ENCODE measurements around the gene PAPSS2. TPM values are rescaled to one million over a fixed set of nuclear protein-coding genes. Genes with fewer than 3 reads are reported as not detected.

Gene PAPSS2
- total and polyA plus RNA-seq, 2 donors from 2014 or later = 23.5 to 84.2 TPM

DNA sequence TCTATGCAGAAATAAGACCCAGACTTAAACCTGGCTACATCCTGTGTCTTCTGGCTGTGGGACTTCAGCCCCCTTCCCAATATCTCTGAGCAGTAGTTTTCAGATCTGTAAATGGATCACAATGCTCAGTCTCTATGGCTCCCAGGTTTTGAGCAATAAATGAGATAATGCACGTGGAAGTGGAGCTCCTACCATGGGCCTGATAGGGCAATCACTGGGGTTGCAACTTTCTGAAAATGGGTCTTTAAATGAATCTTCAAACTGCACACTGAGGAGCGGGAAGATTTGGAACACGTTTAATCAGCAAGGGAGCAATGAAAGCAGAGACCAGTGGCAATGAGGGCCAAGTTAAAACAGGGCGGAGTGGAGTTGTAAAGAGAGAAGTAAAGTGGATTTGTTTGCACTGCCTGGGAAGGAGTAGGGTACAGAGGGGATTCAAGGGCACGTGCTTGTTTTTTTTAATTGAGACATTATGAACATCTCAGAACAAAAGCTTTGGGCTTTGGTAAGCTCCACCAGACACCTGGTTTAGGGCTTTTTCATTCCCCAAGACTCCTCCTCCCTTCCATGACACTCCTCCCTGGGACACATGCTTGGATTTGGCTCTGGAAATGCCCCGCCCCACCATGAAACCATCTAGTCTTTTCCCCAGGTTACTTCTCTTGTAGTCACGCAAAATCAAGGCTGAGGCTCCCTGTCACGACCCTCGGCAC lies 42.7 kb downstream of the PAPSS2 start:
- Histone ChIP-seq H3K9ac (ENCODE audit: low read length in 3 of 3) (no peak overlapping the region), H3K27ac (ENCODE audit: low read depth in 2 of 2, low read length in 2 of 2) (no peak overlapping the region), H3K36me3 (ENCODE audit: control insufficient read depth in 2 of 3, insufficient read depth in 3 of 3, low read length in 3 of 3) (no peaks in the 10 kb centered on the region), H3K27me3 (ENCODE audit: control insufficient read depth, insufficient read depth, low read length) (no peaks in the 10 kb centered on the region), H3K9me3 (ENCODE audit: control insufficient read depth in 2 of 3, insufficient read depth in 1 of 3, low read length in 3 of 3) (no peaks in the 10 kb centered on the region), H3K4me3 (ENCODE audit: low read length in 3 of 3) (no peak overlapping the region), H3K4me1 (ENCODE audit: control insufficient read depth in 2 of 3, insufficient read depth in 2 of 3, low read depth in 1 of 3, low read length in 3 of 3) (peaks cover 0 to 3% (median 2%) of the 10 kb centered on the region in 3 donors)
- TF ChIP-seq, protein P1, sequence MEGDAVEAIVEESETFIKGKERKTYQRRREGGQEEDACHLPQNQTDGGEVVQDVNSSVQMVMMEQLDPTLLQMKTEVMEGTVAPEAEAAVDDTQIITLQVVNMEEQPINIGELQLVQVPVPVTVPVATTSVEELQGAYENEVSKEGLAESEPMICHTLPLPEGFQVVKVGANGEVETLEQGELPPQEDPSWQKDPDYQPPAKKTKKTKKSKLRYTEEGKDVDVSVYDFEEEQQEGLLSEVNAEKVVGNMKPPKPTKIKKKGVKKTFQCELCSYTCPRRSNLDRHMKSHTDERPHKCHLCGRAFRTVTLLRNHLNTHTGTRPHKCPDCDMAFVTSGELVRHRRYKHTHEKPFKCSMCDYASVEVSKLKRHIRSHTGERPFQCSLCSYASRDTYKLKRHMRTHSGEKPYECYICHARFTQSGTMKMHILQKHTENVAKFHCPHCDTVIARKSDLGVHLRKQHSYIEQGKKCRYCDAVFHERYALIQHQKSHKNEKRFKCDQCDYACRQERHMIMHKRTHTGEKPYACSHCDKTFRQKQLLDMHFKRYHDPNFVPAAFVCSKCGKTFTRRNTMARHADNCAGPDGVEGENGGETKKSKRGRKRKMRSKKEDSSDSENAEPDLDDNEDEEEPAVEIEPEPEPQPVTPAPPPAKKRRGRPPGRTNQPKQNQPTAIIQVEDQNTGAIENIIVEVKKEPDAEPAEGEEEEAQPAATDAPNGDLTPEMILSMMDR (IDR thresholded peaks at IDR 0.05; ENCODE audit: borderline replicate concordance, extremely low read depth, insufficient read depth) = no peak
- FAIRE-seq (no peak), DNase-seq (no peak)
- intact Hi-C loops (cut with DNase I) = no loop called here

DNA sequence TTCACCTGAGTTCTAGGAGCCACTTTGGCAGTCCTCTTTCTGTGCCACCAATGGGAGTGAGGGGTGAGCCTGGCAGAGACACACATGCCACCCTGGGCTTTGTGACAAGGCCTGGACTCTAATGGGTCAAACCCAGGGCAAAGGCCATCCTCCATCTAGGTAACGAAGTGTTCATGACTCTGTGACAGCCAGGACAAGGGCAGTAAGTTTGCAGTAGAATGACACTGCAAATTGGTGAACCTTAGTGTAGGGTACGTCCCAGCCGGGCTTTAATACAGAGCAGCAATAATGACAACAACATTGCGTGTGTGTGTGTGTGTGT lies 43.3 kb downstream of the PAPSS2 start:
- TF ChIP-seq, protein P1 (IDR thresholded peaks at IDR 0.05; ENCODE audit: borderline replicate concordance, extremely low read depth, insufficient read depth) = no peak
- Histone ChIP-seq H3K36me3 (ENCODE audit: control insufficient read depth in 2 of 3, insufficient read depth in 3 of 3, low read length in 3 of 3) (no peaks in the 10 kb centered on the region), H3K9ac (ENCODE audit: low read length in 3 of 3) (no peak overlapping the region), H3K4me3 (ENCODE audit: low read length in 3 of 3) (no peak overlapping the region), H3K9me3 (ENCODE audit: control insufficient read depth in 2 of 3, insufficient read depth in 1 of 3, low read length in 3 of 3) (no peaks in the 10 kb centered on the region), H3K27ac (ENCODE audit: low read depth in 2 of 2, low read length in 2 of 2) (no peak overlapping the region), H3K4me1 (ENCODE audit: control insufficient read depth in 2 of 3, insufficient read depth in 2 of 3, low read depth in 1 of 3, low read length in 3 of 3) (peaks cover 0 to 3% (median 2%) of the 10 kb centered on the region in 3 donors), H3K27me3 (ENCODE audit: control insufficient read depth, insufficient read depth, low read length) (no peaks in the 10 kb centered on the region)
- intact Hi-C loops (cut with DNase I) = no loop called here
- DNase-seq = no peak
- FAIRE-seq = no peak

DNA sequence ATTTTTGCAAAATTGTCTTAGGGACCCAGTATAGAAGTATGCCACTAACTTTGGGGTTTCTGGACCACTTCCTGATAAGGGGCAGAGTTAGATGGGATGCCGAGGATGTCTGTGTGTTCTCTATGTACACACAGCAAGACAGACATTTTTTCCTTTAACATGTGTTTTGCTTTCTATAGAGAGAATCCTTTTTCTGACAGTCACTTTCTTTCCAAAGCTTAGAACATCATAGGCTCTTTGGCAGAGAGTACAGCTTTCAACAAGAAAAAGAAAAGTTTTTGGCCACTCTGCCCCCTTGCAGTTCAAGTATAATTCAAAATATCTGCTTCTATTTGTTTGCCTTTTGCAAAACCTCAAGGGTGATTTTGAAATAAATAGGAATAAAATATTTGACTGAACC lies 44.1 kb downstream of the PAPSS2 start:
- no peak for DNase-seq
- Histone ChIP-seq H3K27ac (ENCODE audit: low read depth in 2 of 2, low read length in 2 of 2) (no peak overlapping the region), H3K4me1 (ENCODE audit: control insufficient read depth in 2 of 3, insufficient read depth in 2 of 3, low read depth in 1 of 3, low read length in 3 of 3) (peaks cover 0 to 3% (median 2%) of the 10 kb centered on the region in 3 donors), H3K27me3 (ENCODE audit: control insufficient read depth, insufficient read depth, low read length) (no peaks in the 10 kb centered on the region), H3K4me3 (ENCODE audit: low read length in 3 of 3) (no peak overlapping the region), H3K36me3 (ENCODE audit: control insufficient read depth in 2 of 3, insufficient read depth in 3 of 3, low read length in 3 of 3) (no peaks in the 10 kb centered on the region), H3K9me3 (ENCODE audit: control insufficient read depth in 2 of 3, insufficient read depth in 1 of 3, low read length in 3 of 3) (no peaks in the 10 kb centered on the region), H3K9ac (ENCODE audit: low read length in 3 of 3) (no peak overlapping the region)
- no peak for FAIRE-seq
- intact Hi-C loops (cut with DNase I) = no loop called here
- TF ChIP-seq, protein P1 (IDR thresholded peaks at IDR 0.05; ENCODE audit: borderline replicate concordance, extremely low read depth, insufficient read depth) = no peak

- Histone ChIP-seq H3K4me1 (ENCODE audit: control insufficient read depth in 2 of 3, insufficient read depth in 2 of 3, low read depth in 1 of 3, low read length in 3 of 3) (peaks cover 0 to 3% (median 2%) of the 10 kb centered on the region in 3 donors), H3K27ac (ENCODE audit: low read depth in 2 of 2, low read length in 2 of 2) (no peak overlapping the region), H3K36me3 (ENCODE audit: control insufficient read depth in 2 of 3, insufficient read depth in 3 of 3, low read length in 3 of 3) (no peaks in the 10 kb centered on the region), H3K4me3 (ENCODE audit: low read length in 3 of 3) (no peak overlapping the region), H3K27me3 (ENCODE audit: control insufficient read depth, insufficient read depth, low read length) (no peaks in the 10 kb centered on the region), H3K9me3 (ENCODE audit: control insufficient read depth in 2 of 3, insufficient read depth in 1 of 3, low read length in 3 of 3) (no peaks in the 10 kb centered on the region), H3K9ac (ENCODE audit: low read length in 3 of 3) (no peak overlapping the region)
- no peak for DNase-seq
- no peak for FAIRE-seq
- TF ChIP-seq, protein P1 (IDR thresholded peaks at IDR 0.05; ENCODE audit: borderline replicate concordance, extremely low read depth, insufficient read depth) = no peak
- intact Hi-C loops (cut with DNase I) = no loop called here
Observed at GRCh38 chr10:87705339-87705738, 45.7 kb downstream of the PAPSS2 start.
